Vagina (tissue), 2 donors: ENCODE data around the gene MTA1.

Experiments used
- CTCF ChIP-seq, 3 experiments: fragments of 450-650 bp in 2 of 3; fragments of 200-600 bp in 1 of 3; sonication (generic) in 1 of 3; IDR thresholded peaks; one replicate each; pipeline ENCODE4 v1.5.1; 2017 to 2019; ENCODE audit warnings: antibody characterized with exemption in 3 of 3, mild to moderate bottlenecking in 2 of 3, moderate library complexity in 2 of 3
- POLR2A ChIP-seq, 2 donors: fragments of 450-650 bp; IDR thresholded peaks; one replicate each; pipeline ENCODE4 v1.6.1; 2017; ENCODE audit warnings: antibody characterized with exemption in 2 of 2, mild to moderate bottlenecking in 2 of 2, moderate library complexity in 2 of 2
- POLR2AphosphoS5 ChIP-seq, 2 donors: sonication (generic); formaldehyde crosslinking; IDR thresholded peaks; one replicate each; pipeline ENCODE4 v1.9.0; 2017; ENCODE audit warnings: antibody characterized with exemption in 2 of 2, mild to moderate bottlenecking in 2 of 2, low read depth in 1 of 2; ENCODE audit not compliant: insufficient read depth in 1 of 2

GRCh38 chr14:105466531-105467248 is 47.1 kb downstream of the MTA1 start:
- TF ChIP-seq CTCF (IDR thresholded peaks at IDR 0.05) (no peak), POLR2A (IDR thresholded peaks at IDR 0.05) (no peak), POLR2AphosphoS5 (IDR thresholded peaks at IDR 0.05; ENCODE audit: insufficient read depth in 1 of 2, low read depth in 1 of 2) (no peak)
